HFFc6 (cell line): ENCODE results near the gene LMTK2. TPM values are rescaled to one million over a fixed set of nuclear protein-coding genes. Genes with fewer than 3 reads are reported as not detected.

Experiments
- DNase-seq: peaks from one replicate; pipeline ENCODE4 v3.0.0-alpha.2; 2018
- H3K27ac Mint-ChIP-seq: 2 replicates; pipeline ENCODE4 v1.8.0; 2020; ENCODE audit warnings: mild to moderate bottlenecking, mixed read lengths
- H3K27me3 Mint-ChIP-seq: 2 replicates; pipeline ENCODE4 v1.8.0; 2021; ENCODE audit warnings: mild to moderate bottlenecking, moderate library complexity, mixed read lengths; ENCODE audit not compliant: insufficient read depth
- H3K36me3 Mint-ChIP-seq: 2 replicates; pipeline ENCODE4 v1.8.0; 2021; ENCODE audit warnings: low read depth, mixed read lengths
- H3K4me1 Mint-ChIP-seq: 2 replicates; pipeline ENCODE4 v1.8.0; 2020; ENCODE audit warnings: low read depth, mixed read lengths
- H3K4me3 Mint-ChIP-seq: 2 replicates; pipeline ENCODE4 v1.8.0; 2020; ENCODE audit warnings: mild to moderate bottlenecking, moderate library complexity, mixed read lengths
- H3K9me3 Mint-ChIP-seq: 2 replicates; pipeline ENCODE4 v1.8.0; 2020; ENCODE audit warnings: mild to moderate bottlenecking, mixed read lengths
- total RNA-seq, 6 experiments: library from RNA; stranded (reverse); fragmentation: NEBNext Ultra II Directional; extraction: Animal tissue kit (Norgen Biotek cat#: 25700); gene quantifications; 2 replicates in 1 of 6; 3 replicates in 5 of 6; pipeline ENCODE4 v1.2.3, GENCODE V29; 2021
- TF ChIP-seq, protein P1 (sequence below): fragments of 200-600 bp; sonication (generic); IDR thresholded peaks from 2 replicates; pipeline ENCODE4 v1.5.0; 2021; ENCODE audit warnings: antibody characterized with exemption, mild to moderate bottlenecking

LMTK2 gene
- total RNA-seq, 6 experiments from 2014 or later: 9.2 to 13.5 (median 10.0) TPM

DNA sequence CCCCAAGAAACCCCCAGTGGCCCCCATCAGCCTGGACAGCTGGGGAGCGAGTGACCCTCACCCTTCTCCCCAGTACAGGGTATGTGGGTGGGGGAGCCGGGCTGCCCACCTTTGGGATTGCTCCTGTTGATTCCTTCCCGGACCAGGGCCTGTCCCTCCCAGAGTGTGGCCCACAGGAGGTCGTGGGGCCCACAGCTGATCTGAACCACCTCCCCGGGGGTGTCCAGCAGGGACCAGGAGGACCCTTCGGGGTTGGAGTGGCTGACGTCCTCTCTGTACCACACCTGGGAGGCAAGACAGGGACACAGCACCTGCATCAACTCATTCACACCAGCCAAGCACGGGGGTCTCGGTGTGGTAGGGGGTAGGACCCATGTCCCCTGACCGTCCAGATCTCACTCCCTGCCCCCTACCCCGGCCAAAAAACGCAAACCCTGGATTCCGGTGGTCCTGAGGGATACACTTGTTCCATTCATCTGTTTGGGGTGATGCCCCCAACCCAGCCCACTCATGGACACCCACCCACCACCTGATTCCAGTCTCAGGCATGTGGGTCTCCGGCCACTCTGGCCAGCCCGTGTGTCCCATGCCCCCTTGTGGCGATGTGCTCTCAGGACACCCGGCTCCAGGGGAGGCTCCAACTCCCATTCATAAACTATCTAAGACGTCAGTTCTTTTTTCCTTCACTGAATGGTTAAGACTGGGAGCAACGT is 134.5 kb downstream of the LMTK2 start:
- Mint-ChIP-seq H3K9me3 (no peaks in the 10 kb centered on the region), H3K27ac (no peak overlapping the region), H3K4me1 (peaks cover 10% of the 10 kb centered on the region), H3K27me3 (no peaks in the 10 kb centered on the region), H3K4me3 (no peak overlapping the region), H3K36me3 (peaks cover 18% of the 10 kb centered on the region)
- no peak for DNase-seq
- TF ChIP-seq, protein P1, sequence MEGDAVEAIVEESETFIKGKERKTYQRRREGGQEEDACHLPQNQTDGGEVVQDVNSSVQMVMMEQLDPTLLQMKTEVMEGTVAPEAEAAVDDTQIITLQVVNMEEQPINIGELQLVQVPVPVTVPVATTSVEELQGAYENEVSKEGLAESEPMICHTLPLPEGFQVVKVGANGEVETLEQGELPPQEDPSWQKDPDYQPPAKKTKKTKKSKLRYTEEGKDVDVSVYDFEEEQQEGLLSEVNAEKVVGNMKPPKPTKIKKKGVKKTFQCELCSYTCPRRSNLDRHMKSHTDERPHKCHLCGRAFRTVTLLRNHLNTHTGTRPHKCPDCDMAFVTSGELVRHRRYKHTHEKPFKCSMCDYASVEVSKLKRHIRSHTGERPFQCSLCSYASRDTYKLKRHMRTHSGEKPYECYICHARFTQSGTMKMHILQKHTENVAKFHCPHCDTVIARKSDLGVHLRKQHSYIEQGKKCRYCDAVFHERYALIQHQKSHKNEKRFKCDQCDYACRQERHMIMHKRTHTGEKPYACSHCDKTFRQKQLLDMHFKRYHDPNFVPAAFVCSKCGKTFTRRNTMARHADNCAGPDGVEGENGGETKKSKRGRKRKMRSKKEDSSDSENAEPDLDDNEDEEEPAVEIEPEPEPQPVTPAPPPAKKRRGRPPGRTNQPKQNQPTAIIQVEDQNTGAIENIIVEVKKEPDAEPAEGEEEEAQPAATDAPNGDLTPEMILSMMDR: peak; percentile 88

DNA sequence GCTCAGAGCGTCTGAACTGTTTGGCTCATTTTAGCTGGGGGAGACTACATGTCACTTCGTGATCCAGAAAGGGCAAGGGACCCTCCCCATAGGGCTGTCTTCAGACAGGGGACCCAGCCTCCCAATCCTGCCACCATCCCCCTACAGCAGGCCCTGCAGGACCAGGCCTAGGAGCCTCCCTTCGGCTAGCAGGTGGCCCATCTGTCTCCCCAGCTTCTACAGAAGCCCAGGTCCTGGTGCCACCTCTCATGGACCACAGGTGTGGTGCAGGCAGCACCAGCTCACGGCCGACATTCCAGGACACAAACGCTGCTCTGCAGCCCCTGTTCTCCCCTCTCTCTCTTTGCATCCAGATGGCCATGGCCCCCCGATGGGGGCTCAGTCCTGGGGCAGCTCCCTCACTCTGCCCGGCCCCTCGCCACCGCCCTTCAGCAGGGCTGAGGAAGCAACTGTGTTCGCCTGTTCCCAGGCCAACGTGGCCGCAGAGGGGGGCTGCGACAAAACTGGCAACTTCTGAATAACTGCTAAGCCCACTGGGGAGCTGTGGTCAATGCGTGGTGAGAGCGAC is 135.1 kb downstream of the LMTK2 start:
- TF ChIP-seq, protein P1: peak; percentile 55
- Mint-ChIP-seq H3K27me3 (no peaks in the 10 kb centered on the region), H3K36me3 (peaks cover 18% of the 10 kb centered on the region), H3K4me3 (no peak overlapping the region), H3K4me1 (peaks cover 10% of the 10 kb centered on the region), H3K27ac (no peak overlapping the region), H3K9me3 (no peaks in the 10 kb centered on the region)
- DNase-seq: no peak

DNA sequence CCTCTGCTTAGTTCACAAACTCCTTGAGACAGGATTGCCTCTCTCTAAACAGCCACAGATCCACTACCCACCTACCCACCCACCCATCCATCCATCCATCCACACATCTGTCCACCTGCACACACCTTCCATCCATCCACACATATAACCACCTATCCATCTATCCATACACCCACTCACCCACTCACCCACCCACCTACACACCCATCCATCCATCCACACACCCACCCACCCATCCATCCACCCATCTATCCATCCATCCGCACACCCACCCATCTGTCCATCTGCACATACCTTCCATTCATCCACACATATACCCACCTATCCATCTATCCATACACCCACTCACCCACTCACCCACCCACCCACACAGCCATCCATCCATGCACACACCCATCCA is 135.7 kb downstream of the LMTK2 start:
- TF ChIP-seq, protein P1: no peak
- peaks cover 18% of the 10 kb centered on the region for H3K36me3 Mint-ChIP-seq

DNA sequence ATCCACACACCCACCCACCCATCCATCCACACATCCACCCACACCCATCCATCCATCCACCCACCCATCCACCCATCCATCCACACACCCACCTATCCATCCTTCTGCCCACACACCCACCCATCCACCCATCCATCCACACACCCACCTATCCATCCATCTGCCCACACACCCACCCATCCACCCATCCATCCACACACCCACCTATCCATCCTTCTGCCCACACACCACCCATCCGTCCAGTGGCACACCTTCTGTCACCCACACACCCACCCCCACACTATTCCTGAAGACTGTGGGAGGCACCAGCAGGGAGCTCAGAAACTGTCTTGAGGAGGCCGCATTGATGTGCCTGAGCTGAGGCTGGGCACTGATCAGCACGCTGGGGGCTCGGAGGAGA is 136.3 kb downstream of the LMTK2 start:
- H3K4me1 Mint-ChIP-seq: peaks cover 10% of the 10 kb centered on the region

More for the DNA sequence above, 135.7 kb downstream of the LMTK2 start:
- no peak for DNase-seq
- no peak overlapping the region for H3K4me3 Mint-ChIP-seq
- H3K27ac Mint-ChIP-seq: no peak overlapping the region
- H3K9me3 Mint-ChIP-seq: no peaks in the 10 kb centered on the region
- H3K4me1 Mint-ChIP-seq: peaks cover 10% of the 10 kb centered on the region
- no peaks in the 10 kb centered on the region for H3K27me3 Mint-ChIP-seq

DNA sequence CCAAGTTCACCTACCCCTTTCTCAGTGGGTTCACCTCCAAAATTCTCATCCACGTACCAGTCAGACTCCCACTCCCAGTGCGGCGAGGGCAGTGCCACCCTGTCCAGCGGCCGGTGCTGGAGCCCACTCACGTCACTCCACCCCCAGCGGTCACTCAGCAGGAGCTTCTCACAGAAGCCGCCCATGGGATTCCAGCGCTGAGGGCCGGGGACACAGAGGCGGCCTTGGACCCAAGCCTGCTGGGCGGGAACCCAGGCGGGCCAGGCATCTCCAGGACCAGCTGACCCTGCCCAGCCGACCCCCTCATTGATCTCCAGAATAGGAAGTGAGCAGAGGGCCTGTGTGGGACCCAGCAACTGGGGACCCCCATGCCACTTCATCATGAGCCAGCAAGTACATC is 138.2 kb downstream of the LMTK2 start:
- H3K4me3 Mint-ChIP-seq: no peak overlapping the region

More for the DNA sequence above, 136.3 kb downstream of the LMTK2 start:
- Mint-ChIP-seq H3K27ac (no peak overlapping the region), H3K4me3 (no peak overlapping the region), H3K27me3 (no peaks in the 10 kb centered on the region), H3K36me3 (peaks cover 18% of the 10 kb centered on the region), H3K9me3 (no peaks in the 10 kb centered on the region)
- DNase-seq: no peak
- TF ChIP-seq, protein P1: no peak

More for the DNA sequence above, 138.2 kb downstream of the LMTK2 start:
- H3K27me3 Mint-ChIP-seq: no peaks in the 10 kb centered on the region
- H3K9me3 Mint-ChIP-seq: no peaks in the 10 kb centered on the region
- peaks cover 8% of the 10 kb centered on the region for H3K36me3 Mint-ChIP-seq
- no peak overlapping the region for H3K27ac Mint-ChIP-seq
- TF ChIP-seq, protein P1: no peak
- DNase-seq: no peak
- no peaks in the 10 kb centered on the region for H3K4me1 Mint-ChIP-seq
